ENCODE results near the gene CFDP1. TPM values are rescaled to one million over a fixed set of nuclear protein-coding genes. Genes with fewer than 3 reads are reported as not detected.
A peak's percentile ranks its signal among the peaks of the same experiment; 100 is the strongest.

CFDP1 gene
- total and polyA plus RNA-seq, 2 donors (not counting 1 experiment from before 2014, with no cell fraction given): 6.3 to 42.8 TPM

DNA sequence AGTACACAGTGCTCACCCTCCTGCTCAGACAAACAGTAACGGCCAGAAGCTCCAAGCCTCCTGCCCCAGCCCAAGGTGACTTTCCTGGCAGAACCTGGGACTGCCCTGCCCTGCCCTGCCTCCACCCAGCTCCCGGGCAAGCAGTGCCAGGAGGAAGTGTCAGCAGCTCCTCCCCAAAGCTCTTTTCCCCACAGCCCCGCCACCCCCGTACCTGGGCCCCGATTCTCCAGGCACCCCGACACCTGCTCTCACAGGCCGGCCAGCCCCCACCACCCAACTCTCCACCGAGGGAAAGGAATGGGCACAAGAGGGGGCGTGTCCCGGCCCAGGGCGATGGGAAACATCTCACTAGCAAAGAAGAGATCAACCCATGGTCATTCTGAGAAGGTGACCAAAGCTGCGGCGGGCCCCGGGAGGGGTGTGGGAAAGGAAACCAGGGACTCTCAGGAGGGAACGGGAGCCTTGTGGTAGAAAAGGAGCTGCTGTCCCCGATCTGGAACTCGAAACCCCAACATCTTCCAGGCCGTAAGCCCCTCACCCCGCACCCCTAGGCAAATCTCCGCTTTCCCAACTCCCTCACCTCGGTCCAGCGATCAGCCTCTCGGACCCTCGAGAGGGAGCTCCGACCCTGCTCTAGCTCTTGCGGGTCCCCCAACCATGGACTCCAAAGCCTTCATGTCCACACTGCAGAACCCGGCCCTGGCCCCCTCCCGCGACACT lies 183.1 kb downstream of the CFDP1 start:
- peaks cover 62% of the 10 kb centered on the region for H3K27me3 Mint-ChIP-seq
- no peak overlapping the region for H3K27ac ChIP-seq (ENCODE audit: low read length in 2 of 2)
- H3K9me3 Mint-ChIP-seq (ENCODE audit: insufficient read depth): no peaks in the 10 kb centered on the region
- DNase-seq (no peak), ATAC-seq (ENCODE audit: low read depth) (no peak)
- H3K79me2 ChIP-seq (ENCODE audit: control insufficient read depth, insufficient read depth, low read length): no peaks in the 10 kb centered on the region
- no peak for TF ChIP-seq EZH2 (IDR thresholded peaks at IDR 0.05; ENCODE audit: borderline replicate concordance, insufficient read depth, low read depth, low read length, poor library complexity, severe bottlenecking)
- TF ChIP-seq, protein P1, sequence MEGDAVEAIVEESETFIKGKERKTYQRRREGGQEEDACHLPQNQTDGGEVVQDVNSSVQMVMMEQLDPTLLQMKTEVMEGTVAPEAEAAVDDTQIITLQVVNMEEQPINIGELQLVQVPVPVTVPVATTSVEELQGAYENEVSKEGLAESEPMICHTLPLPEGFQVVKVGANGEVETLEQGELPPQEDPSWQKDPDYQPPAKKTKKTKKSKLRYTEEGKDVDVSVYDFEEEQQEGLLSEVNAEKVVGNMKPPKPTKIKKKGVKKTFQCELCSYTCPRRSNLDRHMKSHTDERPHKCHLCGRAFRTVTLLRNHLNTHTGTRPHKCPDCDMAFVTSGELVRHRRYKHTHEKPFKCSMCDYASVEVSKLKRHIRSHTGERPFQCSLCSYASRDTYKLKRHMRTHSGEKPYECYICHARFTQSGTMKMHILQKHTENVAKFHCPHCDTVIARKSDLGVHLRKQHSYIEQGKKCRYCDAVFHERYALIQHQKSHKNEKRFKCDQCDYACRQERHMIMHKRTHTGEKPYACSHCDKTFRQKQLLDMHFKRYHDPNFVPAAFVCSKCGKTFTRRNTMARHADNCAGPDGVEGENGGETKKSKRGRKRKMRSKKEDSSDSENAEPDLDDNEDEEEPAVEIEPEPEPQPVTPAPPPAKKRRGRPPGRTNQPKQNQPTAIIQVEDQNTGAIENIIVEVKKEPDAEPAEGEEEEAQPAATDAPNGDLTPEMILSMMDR (IDR thresholded peaks at IDR 0.05): no peak
- CTCF ChIA-PET: interaction anchor here (1.8 to 2.0 kb wide), 2 partner anchors 15 to 136 kb away, joined by 4 to 7 read pairs; no protein-coding TSS in a partner anchor
- POLR2A ChIA-PET: no interaction called here
- no peak overlapping the region for H3K27ac Mint-ChIP-seq
- peaks cover 8% of the 10 kb centered on the region for H4K20me1 ChIP-seq (ENCODE audit: control insufficient read depth, insufficient read depth, low read length, poor library complexity, severe bottlenecking)
- peak overlapping the region; percentile 26 for H3K9ac ChIP-seq (ENCODE audit: low read length)
- peak overlapping the region in 2 of 5 experiments; percentile 33 to 50 for H3K4me3 ChIP-seq (ENCODE audit: control extremely low read depth in 1 of 5, extremely low read depth in 1 of 5, insufficient read depth in 1 of 5, low read depth in 2 of 5, low read length in 4 of 5)
- no peaks in the 10 kb centered on the region for H3K36me3 ChIP-seq (replicated peaks in 1 of 2; ENCODE audit: control extremely low read depth in 1 of 2, control insufficient read depth in 1 of 2, extremely low read depth in 1 of 2, insufficient read depth in 2 of 2, low read length in 1 of 2)
- H3K4me1 Mint-ChIP-seq: peaks cover 13% of the 10 kb centered on the region
- H3K4me2 ChIP-seq (replicated peaks; ENCODE audit: low read depth, low read length, poor library complexity, severe bottlenecking): peak overlapping the region; percentile 70
- H3K4me1 ChIP-seq (ENCODE audit: control insufficient read depth in 2 of 2, insufficient read depth in 2 of 2, low read length in 2 of 2): peaks cover 13 to 20% of the 10 kb centered on the region in 2 donors
- 6% methylated on average over 20 of the region's 29 CpGs for WGBS (ENCODE audit: insufficient coverage)
- peaks cover 0 to 13% (median 0%) of the 10 kb centered on the region in 3 donors for H3K9me3 ChIP-seq (ENCODE audit: control extremely low read depth in 1 of 3, control insufficient read depth in 2 of 3, insufficient read depth in 1 of 3, low read length in 2 of 3)
- intact Hi-C loops (cut with micrococcal nuclease): no loop called here
- no peak overlapping the region for H2AFZ ChIP-seq (ENCODE audit: insufficient read depth, low read depth, low read length, poor library complexity, severe bottlenecking)
- H3K27me3 ChIP-seq (replicated peaks in 1 of 4; ENCODE audit: control extremely low read depth in 1 of 4, control insufficient read depth in 3 of 4, insufficient read depth in 4 of 4, low read length in 3 of 4): peaks cover 0 to 85% (median 32%) of the 10 kb centered on the region in 4 experiments
- peak overlapping the region; percentile 62 for H3K4me3 Mint-ChIP-seq

DNA sequence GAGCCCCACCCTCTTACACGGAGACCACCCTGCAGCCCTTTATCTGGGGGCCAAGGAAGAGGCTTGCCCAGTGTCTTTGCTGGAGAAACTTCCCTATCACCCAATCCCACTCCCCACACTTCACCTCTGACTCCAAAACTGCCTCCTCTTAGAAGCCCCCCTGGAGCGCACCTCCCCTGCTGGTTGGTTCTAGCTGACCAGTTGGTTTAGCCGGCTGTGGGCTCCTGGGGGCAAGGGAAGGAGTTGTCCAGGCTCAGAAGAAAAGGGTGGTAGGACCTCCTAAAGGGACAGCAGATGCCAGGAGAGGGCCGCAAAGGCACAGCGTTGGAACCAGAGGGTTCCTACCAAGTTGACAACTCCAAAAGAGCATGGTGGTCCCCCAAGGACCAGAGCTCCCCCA lies 183.9 kb downstream of the CFDP1 start:
- H2AFZ ChIP-seq (ENCODE audit: insufficient read depth, low read depth, low read length, poor library complexity, severe bottlenecking): no peak overlapping the region
- peaks cover 18% of the 10 kb centered on the region for H3K4me1 Mint-ChIP-seq
- peaks cover 8% of the 10 kb centered on the region for H4K20me1 ChIP-seq (ENCODE audit: control insufficient read depth, insufficient read depth, low read length, poor library complexity, severe bottlenecking)
- H3K4me1 ChIP-seq (ENCODE audit: control insufficient read depth in 2 of 2, insufficient read depth in 2 of 2, low read length in 2 of 2): peaks cover 20 to 21% of the 10 kb centered on the region in 2 donors
- no peak overlapping the region for H3K4me3 Mint-ChIP-seq
- no peak overlapping the region for H3K4me2 ChIP-seq (replicated peaks; ENCODE audit: low read depth, low read length, poor library complexity, severe bottlenecking)
- ATAC-seq (ENCODE audit: low read depth): no peak
- TF ChIP-seq, protein P1 (IDR thresholded peaks at IDR 0.05): no peak
- TF ChIP-seq EZH2 (IDR thresholded peaks at IDR 0.05; ENCODE audit: borderline replicate concordance, insufficient read depth, low read depth, low read length, poor library complexity, severe bottlenecking): no peak
- POLR2A ChIA-PET: no interaction called here
- 90% methylated on average over 4 of the region's 5 CpGs for WGBS (ENCODE audit: insufficient coverage)
- H3K27me3 ChIP-seq (replicated peaks in 1 of 4; ENCODE audit: control extremely low read depth in 1 of 4, control insufficient read depth in 3 of 4, insufficient read depth in 4 of 4, low read length in 3 of 4): peaks cover 0 to 85% (median 28%) of the 10 kb centered on the region in 4 experiments
- H3K9ac ChIP-seq (ENCODE audit: low read length): no peak overlapping the region
- CTCF ChIA-PET: interaction anchor here (1.8 to 2.0 kb wide), 2 partner anchors 15 to 137 kb away, joined by 4 to 7 read pairs; no protein-coding TSS in a partner anchor
- peak overlapping the region; percentile 41 for H3K27ac Mint-ChIP-seq
- H3K79me2 ChIP-seq (ENCODE audit: control insufficient read depth, insufficient read depth, low read length): no peaks in the 10 kb centered on the region
- no peak overlapping the region for H3K4me3 ChIP-seq (ENCODE audit: control extremely low read depth in 1 of 5, extremely low read depth in 1 of 5, insufficient read depth in 1 of 5, low read depth in 2 of 5, low read length in 4 of 5)
- peaks cover 60% of the 10 kb centered on the region for H3K27me3 Mint-ChIP-seq
- no peaks in the 10 kb centered on the region for H3K9me3 Mint-ChIP-seq (ENCODE audit: insufficient read depth)
- DNase-seq: no peak
- no peak overlapping the region for H3K27ac ChIP-seq (ENCODE audit: low read length in 2 of 2)
- peaks cover 0 to 13% (median 0%) of the 10 kb centered on the region in 3 donors for H3K9me3 ChIP-seq (ENCODE audit: control extremely low read depth in 1 of 3, control insufficient read depth in 2 of 3, insufficient read depth in 1 of 3, low read length in 2 of 3)
- H3K36me3 ChIP-seq (replicated peaks in 1 of 2; ENCODE audit: control extremely low read depth in 1 of 2, control insufficient read depth in 1 of 2, extremely low read depth in 1 of 2, insufficient read depth in 2 of 2, low read length in 1 of 2): no peaks in the 10 kb centered on the region
- intact Hi-C loops (cut with micrococcal nuclease): no loop called here

All from B cell (primary cell).